Neuronal stem cell (in vitro differentiated cells): Measurements from ENCODE around the gene PKHD1.

Experiments
- DNase-seq: peaks from one replicate; pipeline ENCODE4 v3.0.0-alpha.2; 2013; ENCODE audit warnings: low spot score
- H2AFZ ChIP-seq: one replicate; pipeline ENCODE4 v1.6.1; 2013; ENCODE audit warnings: mild to moderate bottlenecking, low read length, inconsistent platforms
- H2AK5ac ChIP-seq: 2 replicates; pipeline ENCODE4 v1.6.1; 2013; ENCODE audit warnings: low read depth, mild to moderate bottlenecking, inconsistent platforms, low read length, moderate library complexity, mixed read lengths
- H2BK120ac ChIP-seq: 2 replicates; pipeline ENCODE4 v1.6.1; 2013; ENCODE audit warnings: low read depth, mild to moderate bottlenecking, inconsistent platforms, low read length, moderate library complexity, mixed read lengths
- H2BK12ac ChIP-seq: one replicate; pipeline ENCODE4 v1.6.1; 2013; ENCODE audit warnings: low read length, inconsistent platforms
- H2BK15ac ChIP-seq: 2 replicates; pipeline ENCODE4 v1.6.1; 2013; ENCODE audit warnings: mild to moderate bottlenecking, low read length, inconsistent platforms, mixed read lengths
- H2BK5ac ChIP-seq: one replicate; pipeline ENCODE4 v1.6.1; 2013; ENCODE audit warnings: inconsistent platforms, mild to moderate bottlenecking, low read length, moderate library complexity
- H3K14ac ChIP-seq: one replicate; pipeline ENCODE4 v1.6.1; 2013; ENCODE audit warnings: low read length, inconsistent platforms
- H3K18ac ChIP-seq: 2 replicates; pipeline ENCODE4 v1.6.1; 2013; ENCODE audit warnings: low read length, inconsistent platforms
- H3K23ac ChIP-seq: 2 replicates; pipeline ENCODE4 v1.6.1; 2013; ENCODE audit warnings: low read depth, mild to moderate bottlenecking, mixed read lengths, low read length, inconsistent platforms; ENCODE audit not compliant: poor library complexity
- H3K27ac ChIP-seq: replicated peaks from 3 replicates; pipeline ENCODE4 v1.5.1; 2013; ENCODE audit warnings: low read length, inconsistent platforms
- H3K27me3 ChIP-seq, 3 experiments: 2 replicates each; pipeline ENCODE4 v1.6.1; 2013; ENCODE audit warnings: low read length in 3 of 3, mild to moderate bottlenecking in 2 of 3, inconsistent platforms in 1 of 3, low read depth in 1 of 3, mixed read lengths in 1 of 3, moderate library complexity in 1 of 3; ENCODE audit not compliant: control insufficient read depth in 3 of 3, insufficient read depth in 3 of 3
- H3K36me3 ChIP-seq, 2 donors: replicated peaks in 1 of 2; 2 replicates each; pipeline ENCODE4 v1.6.1; 2013; ENCODE audit warnings: low read length in 2 of 2; ENCODE audit not compliant: control insufficient read depth in 2 of 2, insufficient read depth in 2 of 2
- H3K4ac ChIP-seq: 2 replicates; pipeline ENCODE4 v1.6.1; 2013; ENCODE audit warnings: inconsistent platforms, mild to moderate bottlenecking, low read length, moderate library complexity
- H3K4me1 ChIP-seq, 2 donors: 1 replicate in 1 of 2; 2 replicates in 1 of 2; pipeline ENCODE4 v1.6.1; 2013; ENCODE audit warnings: low read length in 2 of 2, low read depth in 1 of 2; ENCODE audit not compliant: control insufficient read depth in 2 of 2, insufficient read depth in 1 of 2
- H3K4me2 ChIP-seq: one replicate; pipeline ENCODE4 v1.6.1; 2013; ENCODE audit warnings: mild to moderate bottlenecking, low read length, inconsistent platforms; ENCODE audit not compliant: insufficient read depth, poor library complexity, severe bottlenecking
- H3K4me3 ChIP-seq, 2 donors: 2 replicates each; pipeline ENCODE4 v1.5.1; 2013; ENCODE audit warnings: low read length in 2 of 2, mild to moderate bottlenecking in 2 of 2, inconsistent platforms in 1 of 2, moderate library complexity in 1 of 2
- H3K79me1 ChIP-seq: one replicate; pipeline ENCODE4 v1.6.1; 2013; ENCODE audit warnings: low read depth, mild to moderate bottlenecking, inconsistent platforms, low read length, moderate library complexity
- H3K9ac ChIP-seq: one replicate; pipeline ENCODE4 v1.6.1; 2013; ENCODE audit warnings: mild to moderate bottlenecking, low read depth, low read length, inconsistent platforms; ENCODE audit not compliant: poor library complexity
- H3K9me3 ChIP-seq, 2 donors: replicated peaks in 1 of 2; 2 replicates each; pipeline versions ENCODE3 to v1.6.1; 2013; ENCODE audit warnings: low read length in 2 of 2, mild to moderate bottlenecking in 2 of 2, inconsistent platforms in 1 of 2, low read depth in 1 of 2, mixed read lengths in 1 of 2, moderate library complexity in 1 of 2; ENCODE audit not compliant: control insufficient read depth in 2 of 2, insufficient read depth in 1 of 2
- H4K8ac ChIP-seq: one replicate; pipeline ENCODE4 v1.6.1; 2013; ENCODE audit warnings: low read depth, mild to moderate bottlenecking, inconsistent platforms, low read length, moderate library complexity
- H4K91ac ChIP-seq: one replicate; pipeline ENCODE4 v1.6.1; 2013; ENCODE audit warnings: low read length, low read depth, mild to moderate bottlenecking, inconsistent platforms; ENCODE audit not compliant: poor library complexity
- WGBS, 2 donors: extraction: QIAGEN DNeasy Blood & Tissue Kit; methylation state at CpG; one replicate each; pipeline ENCODE4 v1.1.7; 2013; ENCODE audit warnings: missing lambda C conversion rate in 2 of 2, mixed read lengths in 1 of 2; ENCODE audit not compliant: insufficient read length in 2 of 2, insufficient replicate concordance in 1 of 2; ENCODE audit errors: extremely low coverage in 2 of 2; 5-methylcytosine and 5-hydroxymethylcytosine counted together

PKHD1 gene

DNA sequence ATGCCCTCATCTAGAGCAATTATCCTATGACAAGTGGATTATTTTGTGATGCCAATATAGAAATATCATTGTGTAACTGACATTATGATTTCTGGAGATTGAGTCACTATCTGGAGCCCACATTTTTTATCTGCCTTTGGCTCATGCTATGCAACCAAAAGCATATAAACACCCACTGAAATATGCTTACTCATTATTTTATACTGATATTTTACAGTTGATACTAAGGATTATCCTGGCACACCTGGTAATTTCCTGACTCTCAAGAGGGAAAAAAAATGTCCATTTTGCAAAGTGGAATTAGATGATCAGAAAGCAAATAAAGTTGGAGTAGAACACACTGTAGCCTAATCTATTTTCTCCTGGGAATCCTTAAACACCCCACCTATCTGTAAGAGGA, 154.5 kb downstream of the PKHD1 start:
- H2BK12ac ChIP-seq: no peak overlapping the region
- H4K91ac ChIP-seq: no peak overlapping the region
- H3K36me3 ChIP-seq: no peaks in the 10 kb centered on the region
- no peak overlapping the region for H2BK120ac ChIP-seq
- no peak overlapping the region for H3K27ac ChIP-seq
- no peak overlapping the region for H2AK5ac ChIP-seq
- H3K9me3 ChIP-seq: no peaks in the 10 kb centered on the region
- no peak overlapping the region for H3K18ac ChIP-seq
- no peaks in the 10 kb centered on the region for H3K27me3 ChIP-seq
- H3K23ac ChIP-seq: no peak overlapping the region
- no peak overlapping the region for H3K14ac ChIP-seq
- H2BK5ac ChIP-seq: no peak overlapping the region
- H3K9ac ChIP-seq: no peak overlapping the region
- H4K8ac ChIP-seq: no peak overlapping the region
- H3K4me3 ChIP-seq: no peak overlapping the region
- no peaks in the 10 kb centered on the region for H3K4me1 ChIP-seq
- no peak overlapping the region for H2BK15ac ChIP-seq
- H3K4ac ChIP-seq: no peak overlapping the region
- no peak for DNase-seq
- H3K4me2 ChIP-seq: no peak overlapping the region
- no peaks in the 10 kb centered on the region for H3K79me1 ChIP-seq
- H2AFZ ChIP-seq: no peak overlapping the region

DNA sequence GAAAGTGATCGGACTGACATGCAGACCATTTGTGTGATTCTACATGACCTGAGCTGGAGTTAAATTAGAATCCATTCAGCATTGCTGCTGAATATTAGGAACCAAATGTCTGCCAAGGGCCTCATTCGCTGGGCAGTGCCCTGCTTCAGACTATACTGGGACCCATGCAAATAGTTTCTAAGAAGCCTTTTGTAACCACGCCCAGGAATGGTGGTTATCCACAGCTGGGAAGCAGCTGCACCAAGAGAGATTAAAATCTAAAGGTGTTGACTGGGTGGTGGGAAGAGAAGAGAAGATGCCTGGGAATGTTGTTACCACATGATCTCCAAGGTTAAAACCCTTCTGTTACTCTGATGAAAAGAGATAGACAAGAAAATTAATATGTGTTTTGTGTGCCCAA, 156.8 kb downstream of the PKHD1 start:
- Histone ChIP-seq H3K9me3 (no peaks in the 10 kb centered on the region), H2AFZ (no peak overlapping the region), H3K14ac (no peak overlapping the region), H3K27me3 (no peaks in the 10 kb centered on the region), H3K4ac (no peak overlapping the region), H2BK120ac (no peak overlapping the region), H3K36me3 (no peaks in the 10 kb centered on the region), H2BK15ac (no peak overlapping the region), H2AK5ac (no peak overlapping the region), H3K79me1 (no peaks in the 10 kb centered on the region), H4K91ac (no peak overlapping the region), H3K9ac (no peak overlapping the region), H3K4me3 (no peak overlapping the region), H3K4me1 (no peaks in the 10 kb centered on the region), H3K4me2 (no peak overlapping the region), H2BK12ac (no peak overlapping the region), H3K27ac (no peak overlapping the region), H2BK5ac (no peak overlapping the region), H3K23ac (no peak overlapping the region), H4K8ac (no peak overlapping the region), H3K18ac (no peak overlapping the region)
- DNase-seq: no peak
- WGBS, 2 donors: no CpG with 5 or more reads among the region's 3 CpGs

DNA sequence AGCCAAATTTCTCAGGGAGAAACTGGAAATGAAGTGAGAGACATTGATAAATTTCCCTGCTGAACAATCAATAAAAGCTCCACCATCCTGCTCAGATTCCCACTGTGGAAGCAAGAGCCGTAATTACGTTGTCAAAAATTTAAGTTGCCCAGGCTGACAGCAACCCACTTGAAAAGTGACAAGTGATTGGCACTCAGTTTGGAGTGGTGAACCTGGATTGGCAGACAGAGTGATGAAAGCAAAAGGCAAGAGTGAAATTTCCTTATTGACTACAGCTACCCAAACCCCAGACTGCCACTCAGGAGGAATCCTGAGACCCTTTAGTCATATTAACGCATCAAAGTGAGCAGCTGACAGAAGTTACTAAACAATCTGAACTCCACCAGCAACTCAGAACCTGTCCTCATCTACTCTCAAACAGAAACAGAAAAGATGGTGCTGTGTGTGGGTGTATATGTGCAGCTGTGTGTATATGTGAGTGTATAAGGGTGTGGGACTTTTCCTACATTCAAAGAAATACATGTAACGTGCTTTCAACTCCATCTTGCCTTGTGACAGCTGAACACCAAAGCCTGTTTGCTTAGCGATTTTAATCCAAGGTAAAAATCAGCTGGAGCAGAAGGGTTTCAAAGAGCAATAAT, 157.4 kb downstream of the PKHD1 start:
- no CpG with 5 or more reads among the region's 5 CpGs for WGBS, 2 donors
- no peak overlapping the region for H3K4me2 ChIP-seq
- H4K8ac ChIP-seq: no peak overlapping the region
- no peak overlapping the region for H2AK5ac ChIP-seq
- no peaks in the 10 kb centered on the region for H3K79me1 ChIP-seq
- H3K23ac ChIP-seq: no peak overlapping the region
- H2BK15ac ChIP-seq: no peak overlapping the region
- H3K9ac ChIP-seq: no peak overlapping the region
- H3K36me3 ChIP-seq: no peaks in the 10 kb centered on the region
- H3K4me3 ChIP-seq: no peak overlapping the region
- H3K4me1 ChIP-seq: no peaks in the 10 kb centered on the region
- H3K27me3 ChIP-seq: no peaks in the 10 kb centered on the region
- no peak overlapping the region for H3K14ac ChIP-seq
- no peak overlapping the region for H2AFZ ChIP-seq
- H3K9me3 ChIP-seq: no peaks in the 10 kb centered on the region
- H3K18ac ChIP-seq: no peak overlapping the region
- H3K4ac ChIP-seq: no peak overlapping the region
- H2BK120ac ChIP-seq: no peak overlapping the region
- H3K27ac ChIP-seq: no peak overlapping the region
- DNase-seq: no peak
- H2BK5ac ChIP-seq: no peak overlapping the region
- no peak overlapping the region for H2BK12ac ChIP-seq
- H4K91ac ChIP-seq: no peak overlapping the region

DNA sequence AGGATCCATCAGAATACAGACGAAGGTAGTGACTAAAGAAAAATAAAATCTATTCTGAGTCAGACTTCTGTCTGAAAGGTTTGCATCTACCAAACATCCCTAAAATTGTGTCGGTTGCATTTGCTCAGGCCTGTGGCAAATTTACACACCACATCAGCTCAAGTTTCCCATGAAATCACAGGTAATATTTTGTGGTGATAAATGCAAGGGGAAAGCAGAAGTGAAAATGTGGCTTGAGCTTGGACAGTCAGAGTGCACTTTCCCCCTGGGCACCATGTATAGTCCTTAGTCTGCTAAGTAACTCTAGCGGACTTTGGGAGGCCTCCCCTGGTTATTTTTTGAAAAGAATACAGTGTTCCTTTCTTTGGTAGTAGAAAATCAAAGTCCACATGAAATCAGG, 159.1 kb downstream of the PKHD1 start:
- no peak overlapping the region for H3K4ac ChIP-seq
- H2AK5ac ChIP-seq: no peak overlapping the region
- no peak overlapping the region for H3K23ac ChIP-seq
- H2BK120ac ChIP-seq: no peak overlapping the region
- no peaks in the 10 kb centered on the region for H3K27me3 ChIP-seq
- H2BK15ac ChIP-seq: no peak overlapping the region
- H3K9me3 ChIP-seq: no peaks in the 10 kb centered on the region
- H3K79me1 ChIP-seq: no peaks in the 10 kb centered on the region
- no peaks in the 10 kb centered on the region for H3K4me1 ChIP-seq
- no peaks in the 10 kb centered on the region for H3K36me3 ChIP-seq
- no peak for DNase-seq
- no peak overlapping the region for H4K8ac ChIP-seq
- H3K14ac ChIP-seq: no peak overlapping the region
- no CpG with 5 or more reads among the region's 3 CpGs for WGBS, 2 donors
- H2BK12ac ChIP-seq: no peak overlapping the region
- no peak overlapping the region for H2BK5ac ChIP-seq
- H2AFZ ChIP-seq: no peak overlapping the region
- no peak overlapping the region for H4K91ac ChIP-seq
- no peak overlapping the region for H3K9ac ChIP-seq
- H3K27ac ChIP-seq: no peak overlapping the region
- no peak overlapping the region for H3K18ac ChIP-seq
- H3K4me3 ChIP-seq: no peak overlapping the region
- H3K4me2 ChIP-seq: no peak overlapping the region
